DMS153 (cell line): ENCODE measurements around the gene KCNS3.

ENCODE experiments used
- DNase-seq: peaks from one replicate; lab custom pipeline; 2025; lab: John Stamatoyannopoulos, UW

KCNS3 gene

DNA sequence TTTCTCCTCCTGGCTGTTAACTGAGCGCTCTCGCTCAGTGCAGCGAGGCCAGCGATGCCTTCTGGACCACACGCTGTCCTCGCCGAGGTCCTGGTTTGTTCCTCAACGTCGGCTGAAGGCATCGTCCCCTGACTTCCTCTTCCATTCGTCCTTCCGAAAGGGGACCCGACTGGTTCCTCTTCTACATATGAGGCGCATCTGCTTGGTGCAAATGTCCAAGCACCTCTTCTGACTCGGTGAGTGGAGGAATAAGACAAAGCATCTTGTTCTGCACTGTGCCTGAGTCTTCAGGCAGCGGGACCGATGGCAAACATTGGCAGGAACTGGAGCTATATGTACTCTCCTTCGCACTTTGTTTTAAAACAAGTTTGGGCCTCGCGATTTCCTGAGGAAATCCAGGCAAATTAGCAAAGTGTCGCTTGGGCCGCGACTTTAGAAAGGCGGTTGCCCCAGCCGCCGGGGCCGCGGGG, 621 bp upstream of the KCNS3 start:
- no peak for DNase-seq

GRCh38 chr2:17879137-17879912, 858 bp downstream of the KCNS3 start:
- DNase-seq = peak; percentile 82

DNA sequence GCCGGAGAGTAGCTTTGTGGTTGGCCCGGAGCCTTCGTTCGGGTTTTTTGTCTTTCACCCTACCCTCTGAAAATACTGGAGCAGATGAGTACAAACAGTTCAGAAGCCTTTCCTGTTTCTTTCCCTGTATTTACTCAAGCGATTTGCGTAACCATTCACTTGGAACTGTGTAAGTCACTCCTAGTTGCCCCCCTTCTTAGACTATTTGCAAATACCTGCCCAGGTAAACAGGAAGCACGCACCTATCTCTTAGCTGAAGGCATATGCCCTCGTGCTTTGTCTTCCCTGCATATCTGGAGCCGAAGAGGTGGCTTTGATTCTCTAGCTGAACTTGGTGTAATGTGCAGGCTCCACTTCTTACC, 1.4 kb downstream of the KCNS3 start:
- DNase-seq = peak; percentile 51

GRCh38 chr2:17892770-17893534, 14.5 kb downstream of the KCNS3 start:
- DNase-seq = peak; percentile 67

- no peak for DNase-seq
Observed at GRCh38 chr2:17894005-17894404, 15.5 kb downstream of the KCNS3 start.

DNA sequence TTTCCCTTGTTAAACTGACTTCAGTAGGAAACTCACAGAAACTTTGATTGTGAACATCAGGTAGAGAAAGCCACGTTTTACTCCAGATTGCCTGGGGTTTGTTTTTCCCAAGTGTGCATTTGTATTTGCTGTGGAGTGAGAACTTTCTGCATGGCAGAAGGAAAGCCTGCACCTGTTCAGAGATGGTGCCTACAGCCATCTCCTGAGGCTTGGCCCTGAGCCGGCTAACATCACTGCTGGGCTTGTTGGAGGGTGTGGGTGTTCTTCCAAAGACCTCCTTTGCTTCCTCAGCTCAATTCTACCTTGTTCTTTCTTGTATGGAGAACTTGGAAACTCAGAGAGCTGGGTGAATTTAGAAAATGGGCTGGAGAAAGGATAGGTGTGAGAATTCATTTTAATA, 16.1 kb downstream of the KCNS3 start:
- no peak for DNase-seq

DNA sequence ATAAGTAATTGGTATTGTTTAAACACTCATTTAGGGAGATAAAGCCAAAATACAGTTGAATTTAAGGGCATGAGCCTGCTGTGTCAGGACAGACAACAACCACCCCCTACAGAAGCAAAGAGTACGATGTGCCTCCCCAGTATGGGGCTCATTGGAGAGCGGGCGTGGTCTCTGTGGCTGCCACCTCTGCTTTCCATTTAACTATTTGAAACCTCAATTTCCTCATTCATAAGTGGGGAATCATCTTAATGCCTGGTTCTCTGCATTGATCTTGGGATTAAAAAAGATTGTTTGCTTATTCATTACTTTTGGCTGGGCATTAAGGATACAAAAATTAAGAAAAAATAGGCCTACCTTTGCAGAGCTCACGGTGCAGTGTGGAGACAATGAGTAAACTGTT, 21.4 kb downstream of the KCNS3 start:
- DNase-seq = peak; percentile 22

- peak; percentile 86 for DNase-seq
Observed at GRCh38 chr2:17901246-17901645, 22.8 kb downstream of the KCNS3 start.

DNA sequence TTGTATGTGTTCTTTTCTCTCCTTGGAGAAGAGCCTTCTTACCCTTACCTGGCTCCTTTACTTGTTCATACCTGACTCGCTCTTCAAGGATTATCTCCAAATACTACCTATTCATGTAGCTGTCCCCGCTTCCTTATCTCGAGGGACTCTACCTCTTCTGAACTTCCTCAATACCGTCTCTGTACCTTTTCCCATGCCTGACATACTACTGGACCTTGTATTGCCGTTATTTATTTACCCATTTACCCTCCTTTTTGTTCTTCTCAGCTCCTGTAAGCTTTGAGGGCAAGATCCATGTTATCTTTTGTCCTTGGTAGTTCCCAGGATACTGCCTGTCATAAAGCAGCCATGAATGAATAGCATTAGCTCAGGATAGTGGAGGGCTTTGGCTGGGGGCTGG, 32.5 kb downstream of the KCNS3 start:
- no peak for DNase-seq

GRCh38 chr2:17911491-17912260, 33.2 kb downstream of the KCNS3 start:
- no peak for DNase-seq

- no peak for DNase-seq
Observed at GRCh38 chr2:17912266-17912691, 33.8 kb downstream of the KCNS3 start.

- DNase-seq = no peak
Observed at GRCh38 chr2:17915099-17915498, 36.6 kb downstream of the KCNS3 start.

DNA sequence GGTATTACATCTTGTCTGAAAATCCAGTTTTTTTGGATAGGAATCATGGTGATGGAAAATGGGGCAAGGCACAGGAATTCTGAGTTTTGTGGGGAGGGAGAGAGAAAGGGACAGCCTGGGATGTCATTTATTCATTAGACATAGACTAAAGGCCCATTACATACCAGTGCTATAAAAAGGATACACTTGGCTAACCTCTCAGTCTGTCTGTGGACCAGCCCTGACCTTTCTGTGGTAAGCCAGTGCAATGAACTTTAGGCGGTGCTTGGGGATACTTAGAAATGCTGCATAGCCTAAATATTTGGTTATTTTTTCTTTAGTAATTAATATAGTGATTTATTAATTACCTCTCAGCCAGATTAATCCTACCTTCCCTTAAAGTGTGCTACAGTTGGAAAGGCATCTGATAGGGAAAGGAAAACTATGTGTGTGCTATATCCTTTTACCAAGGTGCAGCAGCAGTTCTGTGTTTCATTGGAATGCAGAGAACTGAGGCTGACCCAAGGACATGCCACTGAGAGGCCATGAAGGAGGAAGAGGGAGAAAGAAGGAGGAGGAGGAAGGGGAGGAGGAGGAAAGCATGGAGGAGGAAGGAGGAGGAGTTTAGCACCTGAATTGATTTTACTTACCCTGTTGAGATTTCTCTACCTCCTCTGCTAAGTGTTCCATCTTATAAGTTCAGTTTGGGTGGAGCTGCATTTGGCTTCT, 37.5 kb downstream of the KCNS3 start:
- no peak for DNase-seq

DNA sequence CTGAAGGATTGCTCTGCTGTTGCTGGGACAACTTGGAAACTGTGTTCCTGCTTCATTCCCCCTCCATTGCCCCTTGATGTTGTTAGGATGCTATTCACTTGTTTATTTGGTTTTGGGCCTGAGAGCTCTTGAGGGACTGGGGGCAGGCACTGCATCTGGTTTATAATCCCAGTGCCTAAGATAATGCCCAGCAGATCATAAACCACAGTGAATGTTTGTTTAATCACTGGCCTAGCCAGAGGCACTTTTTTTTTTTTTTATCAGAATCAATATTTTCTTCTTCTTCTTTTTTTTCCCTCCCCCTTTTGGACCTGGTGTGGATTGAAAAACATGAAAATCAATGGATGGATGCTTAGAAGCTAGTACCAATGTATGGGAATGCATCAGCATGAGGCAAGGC, 38.1 kb downstream of the KCNS3 start:
- DNase-seq = no peak

GRCh38 chr2:17918789-17919188, 40.3 kb downstream of the KCNS3 start:
- peak; percentile 4 for DNase-seq

- DNase-seq = no peak
Observed at GRCh38 chr2:17930773-17931172, 52.3 kb downstream of the KCNS3 start.

GRCh38 chr2:17933256-17933655, 54.8 kb downstream of the KCNS3 start:
- DNase-seq = no peak

GRCh38 chr2:17934721-17935120, 56.3 kb downstream of the KCNS3 start:
- DNase-seq = no peak

DNA sequence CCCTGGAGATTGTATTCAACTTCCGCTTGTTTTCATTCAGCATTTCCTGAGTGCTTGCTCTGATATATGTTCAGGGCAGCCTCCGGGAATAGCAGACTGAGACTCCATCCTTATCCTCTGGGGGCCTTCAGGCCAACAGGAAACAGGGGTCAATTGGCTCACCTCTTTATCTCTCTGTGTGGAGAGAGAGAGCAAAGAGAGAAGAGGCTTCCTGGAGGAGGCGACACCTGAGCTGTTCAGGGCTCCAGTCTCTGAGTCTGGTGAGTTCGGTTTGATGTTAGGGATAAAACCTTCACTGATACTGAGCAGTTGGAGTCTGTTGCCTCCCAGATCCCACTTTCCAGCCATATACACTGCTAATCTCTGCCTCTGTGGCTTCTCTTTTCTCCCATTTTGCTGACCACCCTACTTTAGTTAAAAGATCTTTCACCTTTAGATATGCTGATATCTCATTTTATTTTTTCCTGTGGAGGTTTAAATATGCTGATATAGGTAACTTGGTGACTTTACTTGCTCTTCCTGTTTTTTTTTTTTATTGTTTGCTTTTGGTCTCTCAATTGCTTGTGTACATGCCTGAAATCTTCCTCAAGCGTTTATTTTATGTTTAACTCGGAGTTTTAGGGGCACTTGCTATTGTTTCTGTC, 56.9 kb downstream of the KCNS3 start:
- DNase-seq = peak; percentile 42

GRCh38 chr2:17936599-17936998, 58.1 kb downstream of the KCNS3 start:
- DNase-seq = no peak

DNA sequence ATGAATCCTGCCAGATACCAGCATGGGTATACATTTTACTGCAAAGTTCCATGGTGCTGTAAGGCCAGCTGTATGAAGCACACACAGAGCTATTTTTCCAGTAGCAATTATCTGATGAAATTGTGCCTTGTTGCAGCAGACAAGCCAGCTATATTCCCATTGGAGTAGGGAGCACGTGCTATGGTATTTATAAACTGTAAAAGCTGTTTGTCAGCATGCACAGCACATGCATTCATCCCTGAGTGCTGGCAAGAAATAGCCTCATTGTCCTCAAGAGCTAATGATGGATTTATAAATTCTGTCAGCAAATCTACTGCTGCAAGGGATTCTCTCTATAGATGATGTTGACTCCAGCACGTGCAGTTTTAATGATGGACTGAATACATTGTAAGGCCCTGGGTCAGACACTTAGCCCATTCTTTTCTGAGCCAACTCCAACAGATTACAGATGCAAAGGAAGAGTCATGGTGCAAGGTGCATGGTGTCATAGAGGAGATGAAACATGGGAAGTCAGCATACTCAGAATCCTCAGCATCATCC, 61.7 kb downstream of the KCNS3 start:
- no peak for DNase-seq
